ENCODE results near the gene SPATA9. TPM values are rescaled to one million over a fixed set of nuclear protein-coding genes. Genes with fewer than 3 reads are reported as not detected.

The SPATA9 gene
- total and polyA plus RNA-seq, 9 of the 15 experiments (the other 6 are each of a cell fraction or from before 2014, with no cell fraction given) = 0.16 to 5.5 (median 0.39) TPM; not detected in 3

GRCh38 chr5:95729115-95730010 is 46.6 kb upstream of the SPATA9 start (continued):
- TF ChIP-seq U2AF2 (optimal IDR thresholded peaks at IDR 0.05; ENCODE audit: low read depth, low read length) (no peak), ZNF592 (IDR thresholded peaks at IDR 0.05) (no peak), ELK3 (CRISPR knock-in tag; IDR thresholded peaks at IDR 0.05) (no peak), ZBTB5 (IDR thresholded peaks at IDR 0.05) (no peak), ARID1B (IDR thresholded peaks at IDR 0.05) (no peak), IRF2 (CRISPR knock-in tag; IDR thresholded peaks at IDR 0.05) (no peak), GATAD2A (IDR thresholded peaks at IDR 0.05) (no peak), MIER1 (IDR thresholded peaks at IDR 0.05; ENCODE audit: low read depth) (no peak; the same call in 1 of the 2 replicates), KLF6 (CRISPR knock-in tag; IDR thresholded peaks at IDR 0.05; ENCODE audit: borderline replicate concordance) (no peak), THAP12 (CRISPR knock-in tag; IDR thresholded peaks at IDR 0.05) (peak; percentile 87), ZNF280A (IDR thresholded peaks at IDR 0.05; ENCODE audit: low read depth, partially characterized antibody) (no peak), RNF2 (IDR thresholded peaks at IDR 0.05) (peak; percentile 88), BMI1 (IDR thresholded peaks at IDR 0.05; ENCODE audit: low read length) (no peak), RB1 (IDR thresholded peaks at IDR 0.05; ENCODE audit: low read depth) (no peak; the same call in 1 of the 2 replicates), RBM17 (IDR thresholded peaks at IDR 0.05; ENCODE audit: borderline replicate concordance, low read depth, low read length) (no peak)
